HL-60/S4 treated with phorbol 12-myristate 13-acetate at 8.2 ng/mL for 4 days and 3 days (cell line): Measurements from ENCODE around the gene TNPO2.

Experiments used
- in situ Hi-C: fragments of 300-500 bp; cut with MboI; formaldehyde crosslinking; loops from 2 replicates; pipeline ENCODE4 v1.15.0; 2022; ENCODE audit warnings: low sequenced_read_pairs

TNPO2 gene

GRCh38 chr19:12678039-12678438 lies 45.7 kb downstream of the TNPO2 start:
- in situ Hi-C loops: loop anchor here (10.0 kb wide), 1 partner anchor 113 kb away; no protein-coding TSS in a partner anchor

GRCh38 chr19:12676928-12677327 lies 46.8 kb downstream of the TNPO2 start:
- in situ Hi-C loops: loop anchor here (10.0 kb wide), 1 partner anchor 112 kb away; no protein-coding TSS in a partner anchor

GRCh38 chr19:12676384-12676792 lies 47.3 kb downstream of the TNPO2 start:
- in situ Hi-C loops: loop anchor here (10.0 kb wide), 1 partner anchor 112 kb away; no protein-coding TSS in a partner anchor

GRCh38 chr19:12675940-12676339 lies 47.8 kb downstream of the TNPO2 start:
- in situ Hi-C loops: loop anchor here (10.0 kb wide), 1 partner anchor 111 kb away; no protein-coding TSS in a partner anchor

- in situ Hi-C loops: loop anchor here (10.0 kb wide), 1 partner anchor 111 kb away; no protein-coding TSS in a partner anchor
These were observed 48.3 kb downstream of the TNPO2 start for GRCh38 chr19:12675399-12675798.

GRCh38 chr19:12672744-12673143 lies 51.0 kb downstream of the TNPO2 start:
- in situ Hi-C loops: loop anchor here (10.0 to 25.0 kb wide), 2 partner anchors 108 to 1085 kb away; partner anchors contain the start of genes ACP5 and ZNF627

GRCh38 chr19:12670159-12670928 lies 53.4 kb downstream of the TNPO2 start:
- in situ Hi-C loops: loop anchor here (10.0 to 25.0 kb wide), 2 partner anchors 106 to 1083 kb away; partner anchors contain the start of genes ACP5 and ZNF627

- in situ Hi-C loops: loop anchor here (10.0 to 25.0 kb wide), 2 partner anchors 105 to 1082 kb away; partner anchors contain the start of genes ACP5 and ZNF627
These were observed 54.2 kb downstream of the TNPO2 start for GRCh38 chr19:12669270-12670158.

- in situ Hi-C loops: loop anchor here (25.0 kb wide), 1 partner anchor 1082 kb away; the partner anchor contains the start of genes ACP5 and ZNF627
These were observed 54.8 kb downstream of the TNPO2 start for GRCh38 chr19:12668932-12669269.

GRCh38 chr19:12668346-12668745 lies 55.4 kb downstream of the TNPO2 start:
- in situ Hi-C loops: loop anchor here (25.0 kb wide), 1 partner anchor 1081 kb away; the partner anchor contains the start of genes ACP5 and ZNF627

- in situ Hi-C loops: loop anchor here (25.0 kb wide), 1 partner anchor 1081 kb away; the partner anchor contains the start of genes ACP5 and ZNF627
These were observed 55.9 kb downstream of the TNPO2 start for GRCh38 chr19:12667731-12668302.

GRCh38 chr19:12666265-12667048 lies 57.3 kb downstream of the TNPO2 start, which contains the start of the genes MAN2B1 and WDR83:
MAN2B1 (minus strand) TSS chr19:12666742; CDS start chr19:12666701, 41 bp downstream.
WDR83 (plus strand) TSS chr19:12666807; CDS start chr19:12669791, 2,984 bp downstream.
- in situ Hi-C loops: loop anchor here (25.0 kb wide), 1 partner anchor 1079 kb away; the partner anchor contains the start of genes ACP5 and ZNF627

GRCh38 chr19:12665671-12666264 lies 58.0 kb downstream of the TNPO2 start:
- in situ Hi-C loops: loop anchor here (25.0 kb wide), 1 partner anchor 1078 kb away; the partner anchor contains the start of genes ACP5 and ZNF627

- in situ Hi-C loops: loop anchor here (25.0 kb wide), 1 partner anchor 1078 kb away; the partner anchor contains the start of genes ACP5 and ZNF627
These were observed 58.5 kb downstream of the TNPO2 start for GRCh38 chr19:12665281-12665573.

GRCh38 chr19:12664406-12665280 lies 59.1 kb downstream of the TNPO2 start:
- in situ Hi-C loops: loop anchor here (25.0 kb wide), 1 partner anchor 1077 kb away; the partner anchor contains the start of genes ACP5 and ZNF627

GRCh38 chr19:12660980-12661379 lies 62.8 kb downstream of the TNPO2 start:
- in situ Hi-C loops: loop anchor here (25.0 kb wide), 1 partner anchor 1074 kb away; the partner anchor contains the start of genes ACP5 and ZNF627

- in situ Hi-C loops: loop anchor here (25.0 kb wide), 1 partner anchor 1071 kb away; the partner anchor contains the start of genes ACP5 and ZNF627
These were observed 65.8 kb downstream of the TNPO2 start for GRCh38 chr19:12657966-12658365.
